ENCODE results near the gene PDE4B.

The PDE4B gene

DNA sequence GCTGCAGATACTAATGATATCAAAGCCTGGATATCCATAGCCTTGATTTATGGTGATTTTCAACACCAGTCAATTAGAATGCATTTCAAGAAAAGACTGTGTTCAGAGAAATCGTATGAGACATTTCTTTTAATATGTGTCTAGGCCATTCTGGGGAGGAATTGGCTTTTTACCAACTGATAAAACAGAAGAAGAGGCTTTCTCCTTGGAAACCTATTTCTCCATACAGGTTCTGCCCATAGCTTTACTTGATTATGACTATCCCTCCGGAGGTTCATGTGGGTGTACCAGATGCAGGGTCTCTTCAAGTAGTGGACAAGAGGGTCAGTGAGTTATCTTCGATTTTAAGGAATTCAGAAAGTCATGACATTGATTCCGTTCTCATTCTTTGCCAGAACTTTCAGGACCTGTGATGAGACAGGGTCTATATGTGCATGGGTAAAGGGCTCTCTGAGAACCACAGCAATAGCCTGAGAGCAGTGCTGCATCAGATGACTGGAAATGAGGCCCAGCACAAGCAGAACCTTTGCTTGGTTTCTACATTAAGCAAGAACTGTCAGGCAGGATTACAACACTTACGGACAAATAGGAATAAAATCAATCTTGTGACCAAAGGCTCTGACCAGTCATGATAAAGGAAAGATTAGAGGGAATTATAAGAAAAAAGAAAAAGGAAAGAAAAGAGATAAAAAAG, 477.6 kb downstream of the PDE4B start:
- no peak for DNase-seq

- no peak for DNase-seq
These were observed 478.7 kb downstream of the PDE4B start for GRCh38 chr1:66271216-66271903.

GRCh38 chr1:66271904-66272254, 479.2 kb downstream of the PDE4B start:
- DNase-seq: no peak

GRCh38 chr1:66273656-66274055, 481.0 kb downstream of the PDE4B start:
- no peak for DNase-seq

DNA sequence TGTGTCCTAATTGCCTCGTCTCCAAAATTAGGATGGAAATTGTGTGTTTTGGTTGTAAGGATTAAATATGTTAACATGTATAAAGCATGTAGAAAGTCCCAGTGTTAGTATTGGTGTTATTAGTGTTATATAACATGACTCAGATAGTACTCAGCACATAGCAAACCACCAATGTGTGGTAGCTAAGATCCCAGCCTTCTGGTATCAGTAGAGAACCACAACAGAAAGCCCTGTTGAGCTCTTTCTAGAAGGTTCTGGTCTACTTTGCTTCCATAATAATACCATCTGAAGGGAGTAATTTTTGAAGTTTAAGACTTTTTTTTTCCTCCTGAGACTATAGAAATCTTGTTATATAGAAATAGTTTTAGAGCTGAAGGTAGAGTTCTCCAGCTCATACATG, 481.9 kb downstream of the PDE4B start:
- DNase-seq: peak in 1 of 2 donors; percentile 63

DNA sequence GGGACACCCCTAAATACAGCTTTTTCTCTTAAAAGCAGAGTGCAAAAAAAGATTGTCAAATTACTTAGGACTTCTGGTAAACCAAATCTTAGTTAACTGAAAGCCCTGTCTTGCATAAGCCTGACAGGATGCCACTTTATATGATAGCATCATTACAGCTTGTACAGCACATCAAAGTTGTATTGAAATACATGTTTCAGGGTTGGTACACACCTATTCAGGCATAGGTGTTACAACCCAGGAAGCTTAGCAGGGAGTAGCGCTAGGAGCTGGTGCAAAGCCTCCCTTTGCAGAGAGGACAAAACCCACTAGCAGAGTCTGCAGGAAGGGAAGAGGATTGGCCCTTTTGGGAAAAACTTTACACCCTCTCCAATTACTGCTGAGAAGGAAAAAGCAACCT, 482.4 kb downstream of the PDE4B start:
- peak in 1 of 2 donors; percentile 71 for DNase-seq

DNA sequence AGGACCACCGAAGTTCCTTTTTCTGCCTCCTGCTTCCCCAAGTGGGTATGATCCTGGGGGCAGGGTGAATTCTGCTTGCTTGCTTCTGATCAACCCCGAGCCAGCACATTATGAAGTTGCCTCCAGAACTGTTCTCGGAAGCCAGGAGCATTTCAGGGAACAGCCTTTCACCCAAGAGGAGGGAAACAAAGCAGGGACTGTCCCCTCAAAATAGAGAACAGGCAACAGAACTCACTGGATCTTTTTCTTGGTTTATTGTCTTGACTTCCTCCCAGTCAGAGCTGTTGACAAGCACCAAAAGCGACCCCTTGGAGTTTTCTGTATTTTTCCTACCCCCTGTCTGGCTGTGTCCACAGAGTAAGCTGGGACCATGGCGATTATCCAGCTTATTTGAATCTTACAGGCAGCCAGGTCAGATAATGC, 482.9 kb downstream of the PDE4B start:
- no peak for DNase-seq

DNA sequence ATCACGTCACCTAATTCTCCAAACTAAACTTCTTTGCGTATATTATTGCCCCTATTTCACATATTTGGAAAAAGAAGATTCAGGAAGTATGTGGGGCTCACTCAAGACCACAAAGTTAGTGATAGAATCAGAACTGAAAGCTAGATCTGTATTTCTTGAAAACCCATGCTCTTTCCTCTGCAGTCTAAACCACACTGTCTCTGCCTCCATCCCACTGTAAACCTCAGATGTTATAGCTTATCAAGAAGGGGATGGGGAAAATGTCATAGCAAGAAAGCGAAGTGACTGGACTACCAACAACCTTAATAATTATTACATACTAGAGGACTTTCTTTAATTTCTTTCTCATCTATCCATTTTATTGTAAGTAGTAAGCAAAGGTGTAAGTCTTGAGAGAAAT, 483.5 kb downstream of the PDE4B start:
- DNase-seq: peak in 1 of 2 donors; percentile 70

GRCh38 chr1:66278260-66279021, 485.7 kb downstream of the PDE4B start:
- DNase-seq: no peak

DNA sequence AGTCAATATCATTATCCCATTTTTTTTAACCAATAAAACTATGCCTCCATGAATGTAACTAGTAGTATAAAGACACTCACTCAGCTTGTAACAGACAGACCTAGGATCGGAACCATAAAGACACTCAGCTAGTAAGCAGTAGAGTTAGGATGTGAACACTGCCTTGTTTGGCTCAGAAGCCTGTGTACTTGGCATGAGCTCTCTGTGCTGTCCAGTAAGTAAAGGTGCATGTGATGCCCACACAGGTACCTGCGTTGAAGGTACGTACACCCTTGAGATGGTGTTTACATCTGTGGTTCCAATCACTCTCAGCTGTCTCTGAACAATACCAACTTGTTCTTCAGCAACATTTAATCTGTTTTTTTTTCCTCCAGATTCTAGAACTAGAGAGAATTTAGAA, 489.1 kb downstream of the PDE4B start:
- DNase-seq: no peak

GRCh38 chr1:66282343-66282852, 489.7 kb downstream of the PDE4B start:
- peak; percentile 83 to 87 for DNase-seq

DNA sequence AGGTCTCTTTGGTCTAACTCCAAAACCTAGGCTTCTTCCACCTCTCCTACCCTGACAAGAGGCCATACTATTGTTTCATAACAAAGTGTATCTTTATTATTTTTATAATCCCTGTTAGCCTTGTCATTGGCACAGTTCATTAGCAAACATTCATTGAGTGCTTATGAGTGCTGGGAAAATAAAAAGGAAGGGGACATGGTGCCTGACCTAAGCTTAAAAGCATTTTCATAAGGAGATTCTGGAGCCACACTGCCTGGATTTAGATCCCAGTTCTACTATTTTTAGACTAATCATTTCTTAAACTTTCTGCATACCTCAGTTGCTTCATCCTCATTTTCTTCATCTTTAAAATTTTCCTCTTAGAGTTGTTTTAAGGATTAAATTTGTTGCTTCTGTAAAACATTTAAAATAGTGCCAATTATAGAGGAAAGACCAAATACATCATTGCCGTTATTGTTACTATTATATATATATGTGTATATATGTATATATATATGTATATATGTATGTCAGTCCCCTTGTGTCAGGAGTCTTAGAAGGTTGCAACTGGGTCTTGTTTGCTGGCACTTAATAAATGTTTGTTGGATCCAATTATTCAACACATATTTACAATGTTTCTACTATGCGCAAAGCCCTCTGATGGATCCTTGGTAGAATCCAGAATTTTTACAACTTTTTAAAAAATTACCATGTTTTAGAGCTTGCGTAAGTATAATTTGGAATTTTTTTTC, 490.4 kb downstream of the PDE4B start:
- no peak for DNase-seq

DNA sequence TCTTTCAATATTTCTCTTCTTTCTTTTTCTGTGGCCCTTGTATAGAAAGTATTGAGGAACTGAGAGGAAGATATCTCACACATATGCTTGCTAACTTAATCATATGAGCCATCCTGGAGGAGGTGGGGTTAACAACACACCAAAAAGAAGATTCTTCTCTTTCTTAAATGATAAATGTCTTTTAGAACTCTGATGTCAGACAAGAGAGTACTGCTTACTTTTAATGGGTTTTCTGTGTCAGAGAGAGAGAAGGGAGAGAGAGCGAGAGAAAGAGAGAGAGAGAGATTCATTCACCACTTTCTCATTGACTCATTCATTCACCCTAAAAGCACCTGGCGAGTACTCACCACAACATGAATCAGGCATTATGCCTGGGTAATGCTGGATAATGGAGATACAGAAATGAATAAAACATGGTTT, 490.9 kb downstream of the PDE4B start:
- DNase-seq: peak in 1 of 2 donors; percentile 30

GRCh38 chr1:66284746-66285145, 492.1 kb downstream of the PDE4B start:
- no peak for DNase-seq

GRCh38 chr1:66285618-66286270, 493.0 kb downstream of the PDE4B start:
- no peak for DNase-seq

GRCh38 chr1:66286307-66286706, 493.6 kb downstream of the PDE4B start:
- DNase-seq: no peak

DNA sequence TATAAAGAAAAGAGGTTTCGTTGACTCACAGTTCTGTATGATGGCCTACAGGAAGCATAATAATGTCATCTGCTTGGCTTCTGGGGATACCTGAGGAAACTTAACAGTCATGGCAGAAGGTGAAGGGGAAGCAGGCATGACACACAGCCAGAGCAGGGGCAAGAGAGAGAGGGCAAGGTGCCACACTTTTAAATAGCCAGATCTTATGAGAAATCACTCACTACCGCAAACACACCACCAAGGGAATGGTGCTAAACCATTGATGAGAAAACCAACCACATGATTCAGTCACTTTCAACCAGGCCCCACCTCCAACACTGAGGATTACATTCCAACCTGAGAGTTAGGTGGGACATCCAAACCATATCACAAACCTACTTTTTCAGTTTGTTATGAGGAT, 495.4 kb downstream of the PDE4B start:
- no peak for DNase-seq

DNA sequence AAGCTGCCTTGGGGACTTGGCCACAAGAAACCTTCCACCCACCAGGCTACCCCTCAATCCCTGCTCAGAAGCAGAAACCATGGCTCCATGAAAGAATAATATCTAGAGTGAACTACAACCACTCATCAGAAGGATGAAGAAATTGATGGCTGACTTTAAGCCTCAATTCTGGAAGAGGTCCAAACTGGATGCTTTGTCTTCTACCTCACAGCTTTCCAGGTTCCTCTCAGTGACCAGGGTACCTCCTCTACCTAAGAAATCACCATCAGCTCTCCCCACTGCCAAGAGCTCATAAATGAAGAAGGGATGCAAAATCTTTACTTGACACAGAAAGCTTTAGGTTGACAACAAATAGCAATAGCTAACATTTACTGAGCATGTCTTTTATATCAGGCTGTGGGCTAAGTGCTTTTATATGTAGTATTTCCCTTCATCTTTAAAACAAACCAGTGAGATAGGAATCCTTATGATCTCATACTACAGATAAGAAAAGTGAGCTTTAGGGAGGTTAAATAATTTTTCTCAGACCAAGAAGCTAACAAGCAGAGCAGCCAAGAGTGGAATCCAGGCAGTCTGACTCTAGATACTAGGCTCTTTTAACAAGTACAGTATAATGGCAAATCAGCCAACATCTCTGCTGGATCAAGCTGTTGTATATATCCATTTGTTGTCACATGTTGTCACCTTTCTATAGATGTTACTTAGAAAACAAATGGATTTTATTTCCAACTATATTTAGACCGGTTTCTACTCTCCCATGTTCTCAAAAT, 498.3 kb downstream of the PDE4B start:
- no peak for DNase-seq

GRCh38 chr1:66291531-66291864, 498.8 kb downstream of the PDE4B start:
- DNase-seq: no peak

- DNase-seq: no peak
These were observed 499.6 kb downstream of the PDE4B start for GRCh38 chr1:66292305-66292704.

DNA sequence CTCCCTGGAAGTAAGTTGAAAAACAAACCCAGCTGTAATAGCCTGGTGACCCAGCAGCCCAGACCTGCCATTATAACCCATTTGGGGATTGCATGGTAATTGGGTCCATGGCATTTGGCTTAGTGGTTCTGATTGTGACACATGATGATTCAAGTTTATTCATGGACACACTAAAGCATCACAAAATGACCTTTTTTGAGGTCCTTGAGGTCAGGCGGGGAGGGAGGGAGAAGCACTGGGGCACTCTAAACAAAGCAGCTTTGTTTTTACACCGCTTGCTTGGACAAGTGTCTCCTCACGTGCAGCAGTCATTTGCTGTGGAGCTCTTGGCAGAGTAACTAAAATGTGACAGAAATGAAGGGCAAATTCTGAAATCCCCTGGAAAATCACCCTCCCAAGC, 500.2 kb downstream of the PDE4B start:
- no peak for DNase-seq

Data from CD4-positive, alpha-beta T cell treated with Interleukin-4 for 1 hour (primary cell).